Osteoblast (primary cell): Measurements from ENCODE around the gene KIRREL3. TPM values are rescaled to one million over a fixed set of nuclear protein-coding genes. Genes with fewer than 3 reads are reported as not detected.

Experiments
- DNase-seq: peaks from one replicate; pipeline ENCODE4 v3.0.0; 2011; ENCODE audit warnings: low spot score, mixed read lengths; ENCODE audit not compliant: insufficient read length; ENCODE audit errors: missing footprints
- H2AFZ ChIP-seq: 2 replicates; pipeline ENCODE4 v1.6.0; 2011; ENCODE audit warnings: mild to moderate bottlenecking, low read length
- H3K27ac ChIP-seq: 2 replicates; pipeline ENCODE4 v1.5.1; 2011; ENCODE audit warnings: mild to moderate bottlenecking, low read depth, low read length, moderate library complexity
- H3K27me3 ChIP-seq: 2 replicates; pipeline ENCODE4 v1.6.0; 2012; ENCODE audit warnings: mild to moderate bottlenecking, control low read depth, inconsistent platforms, low read length, moderate library complexity; ENCODE audit not compliant: insufficient read depth
- H3K36me3 ChIP-seq: 2 replicates; pipeline ENCODE4 v1.5.1; 2011; ENCODE audit warnings: mild to moderate bottlenecking, low read length, control low read depth, moderate library complexity; ENCODE audit not compliant: insufficient read depth
- H3K4me1 ChIP-seq: 2 replicates; pipeline ENCODE4 v1.5.1; 2011; ENCODE audit warnings: mild to moderate bottlenecking, low read length, control low read depth, moderate library complexity; ENCODE audit not compliant: insufficient read depth
- H3K4me2 ChIP-seq: 2 replicates; pipeline ENCODE4 v1.6.0; 2011; ENCODE audit warnings: mild to moderate bottlenecking, low read length; ENCODE audit not compliant: insufficient read depth
- H3K4me3 ChIP-seq: fragments of 200-600 bp; sonication (generic); 3 replicates; pipeline ENCODE4 v1.5.1; 2012; ENCODE audit warnings: mild to moderate bottlenecking, low read length, inconsistent platforms; ENCODE audit not compliant: insufficient read depth
- H3K79me2 ChIP-seq: 2 replicates; pipeline ENCODE4 v1.6.0; 2012; ENCODE audit warnings: mild to moderate bottlenecking, low read length, control low read depth, inconsistent platforms; ENCODE audit not compliant: insufficient read depth
- H3K9me3 ChIP-seq: 2 replicates; pipeline ENCODE4 v1.5.1; 2011; ENCODE audit warnings: low read depth, low read length, control low read depth
- H4K20me1 ChIP-seq: 2 replicates; pipeline ENCODE4 v1.6.0; 2012; ENCODE audit warnings: mild to moderate bottlenecking, low read length, control low read depth; ENCODE audit not compliant: insufficient read depth
- CTCF ChIP-seq: IDR thresholded peaks from 2 replicates; pipeline ENCODE4 v1.5.1; 2011; ENCODE audit warnings: mild to moderate bottlenecking, low read depth, low read length, moderate library complexity; ENCODE audit errors: extremely low read depth
- total RNA-seq: library from RNA; depleted of rRNA; stranded (reverse); fragments of >200 nt; gene quantifications from 2 replicates; pipeline ENCODE4 v1.2.3, GENCODE V29; 2012

Gene KIRREL3
- total RNA-seq, 1 donor: 3.6 TPM

GRCh38 chr11:127027000-127027399 lies 26.4 kb upstream of the KIRREL3 start:
- Histone ChIP-seq H3K79me2 (no peaks in the 10 kb centered on the region), H3K36me3 (no peaks in the 10 kb centered on the region), H3K4me2 (no peak overlapping the region), H4K20me1 (no peaks in the 10 kb centered on the region), H2AFZ (no peak overlapping the region), H3K4me1 (no peaks in the 10 kb centered on the region), H3K27ac (no peak overlapping the region), H3K27me3 (peaks cover 55% of the 10 kb centered on the region), H3K4me3 (no peak overlapping the region), H3K9me3 (no peaks in the 10 kb centered on the region)
- no peak for TF ChIP-seq CTCF
- DNase-seq: no peak

GRCh38 chr11:127023991-127024390 lies 23.4 kb upstream of the KIRREL3 start:
- Histone ChIP-seq H3K9me3 (no peaks in the 10 kb centered on the region), H3K79me2 (no peaks in the 10 kb centered on the region), H3K27ac (no peak overlapping the region), H3K4me3 (no peak overlapping the region), H2AFZ (no peak overlapping the region), H3K27me3 (peaks cover 52% of the 10 kb centered on the region), H3K4me1 (no peaks in the 10 kb centered on the region), H3K36me3 (no peaks in the 10 kb centered on the region), H4K20me1 (no peaks in the 10 kb centered on the region), H3K4me2 (no peak overlapping the region)
- DNase-seq: no peak
- TF ChIP-seq CTCF: no peak

GRCh38 chr11:127018683-127019279 lies 18.2 kb upstream of the KIRREL3 start:
- H3K36me3 ChIP-seq: no peaks in the 10 kb centered on the region
- peaks cover 30% of the 10 kb centered on the region for H3K27me3 ChIP-seq
- H3K27ac ChIP-seq: no peak overlapping the region
- H3K79me2 ChIP-seq: no peaks in the 10 kb centered on the region
- no peak overlapping the region for H3K4me2 ChIP-seq
- no peaks in the 10 kb centered on the region for H3K4me1 ChIP-seq
- DNase-seq: no peak
- H4K20me1 ChIP-seq: no peaks in the 10 kb centered on the region
- TF ChIP-seq CTCF: no peak
- H2AFZ ChIP-seq: no peak overlapping the region
- no peaks in the 10 kb centered on the region for H3K9me3 ChIP-seq
- no peak overlapping the region for H3K4me3 ChIP-seq

- H3K4me2 ChIP-seq: no peak overlapping the region
- no peaks in the 10 kb centered on the region for H4K20me1 ChIP-seq
- no peaks in the 10 kb centered on the region for H3K9me3 ChIP-seq
- H3K27ac ChIP-seq: no peak overlapping the region
- peak; percentile 50 for TF ChIP-seq CTCF
- H3K4me1 ChIP-seq: no peaks in the 10 kb centered on the region
- H3K36me3 ChIP-seq: no peaks in the 10 kb centered on the region
- H3K27me3 ChIP-seq: peaks cover 35% of the 10 kb centered on the region
- H3K79me2 ChIP-seq: no peaks in the 10 kb centered on the region
- peak; percentile 52 for DNase-seq
- no peak overlapping the region for H2AFZ ChIP-seq
- no peak overlapping the region for H3K4me3 ChIP-seq
Observed at GRCh38 chr11:127017482-127017881, 16.9 kb upstream of the KIRREL3 start.
